NCI-H748 (cell line): Measurements from ENCODE around the gene CLDN11.

Source experiments
- DNase-seq: peaks from one replicate; lab custom pipeline; 2025; ENCODE audit not compliant: unreplicated experiment; lab: John Stamatoyannopoulos, UW

CLDN11 gene

DNA sequence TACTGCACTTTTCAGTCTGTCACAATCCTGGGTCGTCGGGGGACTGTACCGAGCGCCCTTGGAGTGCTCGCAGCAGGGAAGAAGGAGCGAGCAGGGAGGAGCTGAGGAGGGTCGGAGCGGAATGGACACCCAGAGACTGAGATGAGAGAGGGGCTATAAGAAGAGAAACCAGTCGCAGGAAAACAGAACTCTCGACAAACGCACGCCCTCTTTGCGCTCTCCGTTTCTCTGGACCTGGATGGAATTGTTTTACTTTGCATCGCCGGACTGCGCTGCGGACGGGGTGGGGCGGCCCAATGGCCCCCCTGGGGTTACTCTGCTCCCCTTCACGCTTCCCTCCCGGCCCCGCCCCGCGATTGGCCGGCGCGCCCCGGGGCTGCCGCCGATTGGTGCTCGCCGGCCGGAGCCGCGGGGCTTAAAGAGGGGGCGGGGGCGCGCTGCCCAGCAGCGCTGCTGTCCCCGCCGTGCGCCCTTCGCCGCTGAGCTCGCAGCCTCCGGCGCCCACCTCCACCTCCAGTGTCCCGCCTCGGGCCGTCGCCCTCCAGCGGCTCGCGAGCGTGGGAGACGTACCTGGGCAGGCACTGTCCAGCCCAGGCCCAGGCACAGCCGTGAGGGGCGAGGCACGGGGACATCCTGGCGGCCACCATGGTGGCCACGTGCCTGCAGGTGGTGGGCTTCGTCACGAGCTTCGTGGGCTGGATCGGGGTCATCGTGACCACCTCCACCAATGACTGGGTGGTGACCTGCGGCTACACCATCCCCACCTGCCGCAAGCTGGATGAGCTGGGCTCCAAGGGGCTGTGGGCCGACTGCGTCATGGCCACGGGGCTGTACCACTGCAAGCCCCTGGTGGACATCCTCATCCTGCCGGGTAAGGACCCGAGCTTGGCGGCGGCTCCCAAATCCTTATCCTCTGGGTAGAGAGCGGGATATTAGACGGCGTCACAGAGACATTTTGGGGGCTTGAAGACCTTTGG, at the start of gene CLDN11:
CLDN11 (plus strand) TSS at position 447 of the 977 bp plus-strand sequence; CDS start at position 646, 199 bp downstream.
- peak; percentile 72 for DNase-seq

DNA sequence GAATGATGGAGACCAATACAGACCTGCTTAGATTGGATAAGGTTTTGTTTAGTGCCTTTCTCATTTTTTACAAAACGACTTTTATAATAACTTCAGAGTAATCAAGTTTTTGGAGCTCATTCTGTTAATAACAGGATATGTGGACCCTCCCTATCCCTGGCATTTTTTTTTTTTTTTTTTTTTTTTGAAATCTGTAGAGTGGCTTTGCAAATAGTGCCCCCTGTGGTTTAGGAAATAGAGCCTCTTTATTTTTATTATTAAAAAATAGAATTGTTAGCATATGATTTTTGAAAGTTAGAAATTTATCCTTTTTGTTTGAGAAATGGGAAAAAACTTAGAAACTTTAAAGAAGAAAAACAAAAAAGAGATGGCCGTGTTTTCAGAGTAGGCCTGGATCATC, 49.7 kb upstream of the CLDN11 start:
- no peak for DNase-seq

DNA sequence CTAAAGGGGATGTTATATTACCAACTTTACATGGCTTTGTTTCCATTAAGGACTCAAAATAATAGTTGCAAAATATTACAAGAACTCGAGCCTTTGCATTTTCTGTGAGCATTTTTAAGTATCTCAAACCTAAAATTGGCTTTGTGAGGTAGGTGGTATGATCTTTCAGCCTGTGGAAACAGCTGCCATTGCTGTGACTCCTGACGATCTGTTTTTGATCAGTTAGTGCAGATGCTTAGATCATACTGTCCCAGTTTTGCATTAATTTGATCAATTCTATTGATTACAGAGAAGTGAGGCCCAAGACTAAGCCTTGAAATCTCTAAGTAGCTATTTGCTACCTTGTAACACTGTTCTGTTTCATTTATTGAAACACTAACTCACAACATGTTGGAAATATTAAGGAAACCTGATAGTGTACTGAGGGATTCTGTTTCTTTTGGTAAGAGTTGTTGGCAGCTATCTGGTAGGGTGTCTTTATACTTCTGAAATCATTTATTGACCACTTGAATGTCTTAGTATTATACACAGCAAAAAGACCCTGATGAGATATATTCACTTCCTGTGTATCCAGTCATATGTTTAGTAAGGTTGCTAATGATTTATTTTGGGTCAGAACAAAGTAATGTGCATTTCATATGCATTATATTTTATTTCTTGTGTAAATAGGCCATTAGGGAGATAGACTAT, 46.3 kb upstream of the CLDN11 start:
- DNase-seq = no peak

DNA sequence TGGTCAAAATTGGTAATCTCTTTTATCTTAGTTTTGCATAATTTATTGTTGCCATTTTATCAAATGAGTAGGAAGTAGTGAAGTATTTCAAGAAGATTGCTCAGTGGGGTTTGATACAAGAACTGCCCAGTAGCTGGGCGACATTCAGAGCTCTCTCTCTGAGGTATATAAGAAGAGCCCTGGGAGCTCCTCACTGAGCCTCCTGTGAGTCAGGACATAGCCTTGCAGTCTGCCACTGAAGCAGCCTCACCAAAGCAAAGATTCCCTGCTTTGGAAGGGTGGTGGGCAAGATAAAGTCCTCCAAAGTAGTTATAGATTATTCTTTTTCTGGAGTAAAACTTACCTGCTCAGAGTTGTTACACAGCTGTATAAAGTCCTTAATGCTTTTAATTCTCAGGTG, 35.1 kb upstream of the CLDN11 start:
- no peak for DNase-seq

DNA sequence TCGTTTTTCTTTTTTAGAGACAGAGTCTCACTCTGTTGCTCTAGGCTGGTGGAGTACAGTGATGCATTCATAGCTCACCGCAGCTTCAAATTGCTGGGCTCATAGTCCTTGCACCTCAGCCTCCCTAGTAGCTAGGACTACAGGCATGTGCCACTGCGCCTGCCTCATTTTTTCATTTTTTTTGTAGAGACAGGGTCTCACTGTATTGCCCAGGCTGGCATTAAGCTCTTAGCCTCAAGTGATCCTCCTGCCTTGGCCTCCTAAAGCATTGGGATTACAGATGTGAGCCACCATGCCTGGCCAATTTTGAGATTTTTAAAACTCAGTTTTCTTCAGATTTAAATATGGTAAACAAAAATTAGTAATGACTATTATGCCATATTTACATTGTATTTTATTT, 32.2 kb upstream of the CLDN11 start:
- DNase-seq = no peak

DNA sequence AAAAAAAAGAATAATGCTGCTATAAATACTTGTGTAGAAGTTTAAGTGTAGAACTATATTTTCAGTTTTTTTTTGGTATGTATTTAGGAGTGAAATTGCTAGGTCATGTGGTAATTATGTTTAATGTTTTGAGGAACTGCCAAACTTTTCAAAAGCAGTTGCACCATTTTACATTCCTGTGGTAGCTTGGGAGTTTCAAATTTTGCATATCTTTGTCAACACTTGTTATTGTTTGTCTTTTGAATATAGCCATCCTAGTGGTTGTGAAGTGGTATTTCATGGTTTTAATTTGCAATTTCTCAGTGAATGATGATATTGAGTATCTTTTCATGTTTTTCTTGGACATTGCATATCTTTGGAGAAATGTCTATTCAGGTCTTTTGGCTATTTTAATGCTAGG, 30.7 kb upstream of the CLDN11 start:
- no peak for DNase-seq

DNA sequence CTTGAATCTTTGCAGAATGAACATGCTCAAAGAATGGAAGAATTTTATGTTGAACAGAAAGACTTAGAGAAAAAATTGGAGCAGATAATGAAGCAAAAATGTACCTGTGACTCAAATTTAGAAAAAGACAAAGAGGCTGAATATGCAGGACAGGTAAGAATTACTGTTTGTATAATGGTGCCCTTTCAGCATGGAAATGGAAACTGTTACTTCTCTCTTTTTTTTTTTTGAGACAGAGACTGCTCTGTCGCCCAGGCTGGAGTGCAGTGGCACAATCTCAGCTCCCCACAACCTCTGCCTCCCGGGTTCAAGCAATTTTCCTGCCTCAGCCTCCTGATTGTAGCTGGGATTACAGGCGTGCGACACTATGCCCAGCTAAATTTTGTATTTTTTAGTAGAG, 27.6 kb upstream of the CLDN11 start:
- DNase-seq = no peak

DNA sequence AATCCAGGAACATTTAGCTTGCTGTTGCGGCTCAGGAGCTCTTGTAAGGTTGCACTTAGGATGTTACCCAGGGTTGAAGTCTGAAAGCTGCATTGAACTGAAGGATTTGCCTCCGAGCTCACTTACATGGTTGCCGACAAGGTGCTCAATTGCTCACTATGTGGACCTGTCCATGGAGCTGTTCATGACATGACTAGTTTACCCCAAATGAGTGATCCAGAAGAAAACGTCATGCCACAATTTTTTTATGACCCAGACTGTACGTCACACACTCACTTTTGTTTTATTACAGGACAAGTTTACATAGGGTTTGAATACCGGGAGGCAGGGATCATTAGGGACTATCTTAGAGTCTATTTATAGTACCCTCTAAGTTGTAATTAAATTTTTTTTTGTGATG, 21.0 kb upstream of the CLDN11 start:
- DNase-seq = no peak

DNA sequence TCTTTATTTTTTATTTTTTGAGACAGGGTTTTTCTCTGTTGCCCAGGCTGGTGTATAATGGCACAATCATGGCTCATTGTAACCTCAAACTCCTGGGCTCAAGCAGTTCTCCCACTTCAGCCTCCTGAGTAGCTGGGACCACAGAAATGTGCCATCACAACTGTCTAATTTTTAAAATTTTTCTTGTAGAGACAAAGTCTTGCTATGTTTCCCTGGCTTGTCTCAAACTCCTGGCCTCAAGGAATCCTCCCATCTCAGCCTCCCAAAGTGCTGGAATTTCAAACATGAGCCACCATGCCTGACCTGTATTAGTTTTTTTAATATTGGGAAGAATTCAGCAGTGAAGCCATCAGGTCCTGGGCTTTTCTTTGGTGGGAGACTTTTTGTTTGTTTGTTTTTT, 13.6 kb upstream of the CLDN11 start:
- no peak for DNase-seq

DNA sequence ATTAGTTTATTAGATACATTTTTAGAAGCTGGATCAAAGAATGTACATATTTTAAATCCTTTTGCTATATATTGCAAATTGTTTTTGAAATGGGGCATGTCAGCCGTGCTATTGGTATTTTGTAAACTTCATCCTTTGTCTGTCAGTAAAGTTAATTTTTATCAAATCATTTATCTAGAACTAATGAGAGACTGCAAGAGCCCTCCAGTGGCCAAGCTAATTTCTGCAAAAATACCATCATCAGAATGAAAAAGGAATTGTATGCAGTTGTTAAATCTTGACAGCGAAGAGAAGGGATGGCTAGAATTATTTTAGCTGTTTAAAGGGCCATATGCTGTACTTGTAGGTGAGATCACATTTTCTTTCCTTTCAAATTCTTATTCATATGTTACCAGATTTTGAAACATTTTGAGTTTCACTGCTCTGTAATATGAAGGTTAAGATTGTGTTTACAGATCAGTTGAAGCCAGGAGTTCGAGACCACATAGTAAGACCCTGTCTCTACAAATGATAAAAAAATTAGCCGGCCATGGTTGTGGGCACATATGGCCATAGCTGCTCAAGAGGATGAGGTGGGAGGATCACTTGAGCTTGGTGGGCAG, 8.1 kb upstream of the CLDN11 start:
- DNase-seq = peak; percentile 37

DNA sequence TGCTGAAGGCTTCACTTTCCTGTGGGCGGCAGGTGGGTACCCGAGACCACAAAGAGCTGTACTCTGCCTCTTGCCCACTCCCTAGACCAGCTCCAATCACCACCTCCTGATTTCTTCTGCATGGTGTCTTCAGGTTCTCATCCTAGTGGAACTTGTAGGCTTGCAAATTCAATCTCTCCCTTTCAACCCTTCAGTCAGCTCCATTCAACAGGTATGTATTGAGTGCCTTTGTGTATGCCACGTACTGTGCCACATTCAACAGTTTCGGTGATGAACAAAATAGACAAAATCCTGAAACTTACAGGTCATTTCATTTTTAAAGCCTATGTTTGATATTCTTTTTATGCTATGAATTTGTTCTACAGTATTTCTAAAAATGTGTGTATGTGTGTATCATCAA, 5.4 kb upstream of the CLDN11 start:
- no peak for DNase-seq

DNA sequence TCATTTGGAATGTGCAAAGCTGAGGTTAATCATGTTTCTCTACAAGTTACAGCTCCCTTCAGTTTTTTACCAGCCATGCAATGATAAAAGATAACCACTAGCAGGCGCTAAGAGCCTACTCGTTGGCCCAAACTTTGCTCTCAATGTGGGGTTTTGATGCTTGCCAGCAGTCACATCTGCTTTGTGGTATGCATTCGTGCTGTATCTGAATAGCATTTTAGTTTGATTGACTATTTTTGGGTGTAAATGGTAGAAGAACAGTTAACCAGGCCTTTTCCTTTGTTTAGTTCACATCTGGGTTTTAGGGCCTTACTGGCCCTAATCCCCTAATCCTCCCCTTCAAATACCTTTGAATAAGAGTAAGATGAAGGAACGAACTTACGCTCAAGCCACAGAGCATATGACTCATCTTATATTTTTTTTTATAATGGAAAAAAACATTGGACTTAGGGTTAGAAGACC, 4.4 kb upstream of the CLDN11 start:
- DNase-seq = peak; percentile 64

DNA sequence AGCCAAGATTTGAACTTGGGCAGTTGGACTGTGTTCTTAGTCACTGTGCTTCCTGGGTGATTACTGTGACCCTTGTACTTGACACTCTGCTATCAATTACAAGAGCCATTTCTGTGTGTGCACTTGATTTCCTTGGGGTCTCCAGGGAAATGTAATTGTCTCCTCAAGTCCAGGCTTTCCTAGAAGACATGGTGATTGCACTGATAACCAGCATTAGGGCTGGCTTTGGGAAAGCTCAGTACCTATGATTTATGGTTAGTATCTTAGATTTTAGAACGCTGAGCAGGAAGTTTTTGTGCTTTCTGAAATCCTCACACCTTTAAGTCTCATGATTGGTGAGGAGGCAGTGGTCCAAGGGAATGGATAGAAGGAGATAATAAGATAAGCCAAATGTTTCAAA, 1.6 kb upstream of the CLDN11 start:
- DNase-seq = no peak

DNA sequence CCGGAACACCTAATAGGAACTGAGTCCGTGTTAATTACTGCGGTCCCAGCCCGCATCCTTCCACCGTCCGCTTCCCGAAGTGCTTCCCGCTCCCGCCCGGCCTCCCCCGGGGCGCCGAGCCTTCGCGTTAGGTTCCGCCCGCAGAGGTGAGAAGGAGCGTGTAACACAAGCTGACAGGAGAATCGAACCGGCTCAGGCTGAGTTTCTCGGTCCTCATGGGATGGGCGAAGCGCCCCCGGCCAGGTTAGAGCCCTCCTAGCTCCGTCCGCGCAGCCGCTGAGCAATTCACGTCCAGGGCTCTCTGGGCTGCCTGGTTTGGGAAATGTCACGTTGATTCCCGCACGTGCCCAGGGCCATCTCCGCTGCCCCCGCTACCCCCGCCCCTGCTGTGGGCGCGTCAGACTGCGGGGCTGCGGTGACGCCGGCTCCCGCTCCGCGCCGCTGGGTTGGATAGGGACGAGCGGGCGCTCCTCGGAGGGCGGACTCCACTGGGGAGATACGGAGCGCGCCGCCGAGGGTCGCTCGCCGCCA, 954 bp downstream of the CLDN11 start:
- no peak for DNase-seq

DNA sequence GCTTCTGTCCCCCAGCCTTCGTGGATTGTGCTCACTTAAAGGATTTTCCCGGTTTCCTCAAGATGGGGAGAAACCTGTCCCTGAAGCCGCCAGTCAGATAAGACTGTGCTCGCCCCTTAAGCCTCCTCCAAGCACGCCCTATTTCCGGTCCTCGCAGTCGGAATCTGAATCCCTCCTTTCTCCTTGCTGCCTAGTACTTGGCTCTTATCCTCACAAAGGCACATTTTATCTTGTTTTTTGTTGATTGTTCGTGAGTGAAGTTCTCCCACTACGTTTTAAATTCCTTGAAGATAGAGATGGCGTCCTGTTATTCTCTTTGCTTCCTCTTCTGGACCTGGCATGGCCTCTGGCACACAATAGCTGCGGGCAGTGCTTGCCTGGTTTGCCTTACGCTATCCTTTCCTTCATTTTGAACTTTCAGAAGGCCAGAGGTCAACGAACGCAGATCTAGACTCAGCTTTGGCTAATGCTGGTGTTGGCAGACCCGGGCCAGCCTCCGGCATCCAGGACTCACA, 1.7 kb downstream of the CLDN11 start:
- no peak for DNase-seq

DNA sequence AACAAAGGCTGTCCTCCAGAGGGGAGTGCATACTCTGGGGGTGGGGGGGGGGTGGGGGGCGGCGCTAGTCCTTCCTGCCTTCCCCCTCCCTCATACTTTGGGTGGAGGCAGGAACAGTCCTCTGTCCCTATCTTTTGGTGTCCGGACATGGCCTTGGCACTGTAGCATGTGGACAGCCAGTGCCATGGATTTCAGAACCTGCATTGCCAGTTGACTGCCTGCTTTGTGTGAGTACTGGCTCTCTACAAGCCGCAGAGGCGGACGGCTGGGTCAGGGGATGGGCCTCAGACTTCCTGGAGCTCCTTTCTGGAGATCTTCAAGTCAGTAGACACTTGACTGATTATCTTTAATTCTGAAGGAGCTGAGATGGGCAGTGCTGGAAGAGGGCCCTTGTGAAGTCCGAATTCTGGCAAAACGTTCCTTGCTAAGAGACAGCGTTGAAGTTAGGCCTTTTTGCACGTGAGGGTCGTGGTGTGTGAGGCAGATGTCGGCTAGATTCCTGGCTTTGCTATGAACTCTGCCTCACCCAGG, 2.5 kb downstream of the CLDN11 start:
- no peak for DNase-seq

DNA sequence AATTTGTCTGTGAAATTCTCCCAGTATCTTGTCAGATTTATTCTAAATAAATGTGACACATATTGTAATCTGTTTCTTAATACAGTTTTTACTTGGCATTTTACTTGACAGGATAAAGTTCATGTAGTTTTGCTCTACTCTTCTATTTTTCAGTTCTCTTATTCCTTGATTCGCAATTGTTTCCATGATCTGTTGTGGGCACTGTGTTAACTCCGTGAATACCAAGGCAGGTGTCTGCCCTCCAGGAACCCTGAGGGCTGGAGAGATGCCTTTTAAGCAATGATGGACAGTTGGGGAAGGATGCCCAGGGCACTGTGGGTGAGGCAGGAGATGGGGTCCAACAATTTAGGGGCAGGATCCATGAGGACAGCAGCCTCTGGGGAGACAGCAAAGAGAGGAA, 3.1 kb downstream of the CLDN11 start:
- DNase-seq = no peak

DNA sequence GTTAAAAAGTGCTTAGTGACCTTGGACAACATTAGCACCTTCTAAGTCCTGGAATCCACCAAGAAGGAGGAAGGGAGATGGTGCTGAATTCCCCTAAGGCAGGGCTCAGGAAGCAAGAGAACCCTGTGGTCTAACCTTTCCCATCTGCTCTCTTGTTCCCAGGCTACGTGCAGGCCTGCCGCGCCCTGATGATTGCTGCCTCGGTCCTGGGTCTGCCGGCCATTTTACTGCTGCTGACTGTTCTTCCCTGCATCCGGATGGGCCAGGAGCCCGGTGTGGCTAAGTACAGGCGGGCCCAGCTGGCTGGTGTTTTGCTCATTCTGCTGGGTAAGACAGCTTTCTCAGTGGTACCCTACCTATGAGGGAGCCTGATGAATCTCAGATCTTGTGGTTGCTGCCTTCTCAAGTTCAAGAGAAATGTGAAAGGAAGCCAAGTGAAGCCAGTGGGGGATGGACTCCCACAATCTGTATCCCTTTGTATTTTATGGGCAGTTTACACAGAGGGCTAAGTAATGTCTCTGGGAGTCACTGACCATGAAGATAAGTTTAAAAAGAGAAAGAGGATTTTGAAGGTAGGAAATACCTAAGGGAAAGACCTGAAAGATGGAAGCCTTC, 4.4 kb downstream of the CLDN11 start:
- DNase-seq = no peak

DNA sequence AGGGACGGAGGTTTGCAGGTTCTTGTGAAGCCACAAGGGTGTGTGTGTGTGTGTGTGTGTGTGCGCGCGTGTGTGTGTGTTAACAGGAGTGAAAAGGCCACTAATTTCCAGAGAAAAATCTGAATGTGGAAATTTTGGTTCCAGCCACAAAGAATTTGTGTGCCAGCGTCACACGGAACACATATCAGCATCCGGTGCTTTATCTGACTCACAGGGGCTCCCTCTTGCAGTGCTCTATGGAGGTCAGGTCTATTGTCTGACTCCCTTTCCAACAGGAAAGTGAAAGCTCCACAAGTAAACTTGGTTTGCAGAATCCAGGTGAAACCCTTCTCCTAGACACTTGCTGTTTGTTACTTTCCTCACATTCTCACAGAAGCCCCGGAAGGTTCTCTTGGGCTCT, 6.2 kb downstream of the CLDN11 start:
- DNase-seq = no peak

DNA sequence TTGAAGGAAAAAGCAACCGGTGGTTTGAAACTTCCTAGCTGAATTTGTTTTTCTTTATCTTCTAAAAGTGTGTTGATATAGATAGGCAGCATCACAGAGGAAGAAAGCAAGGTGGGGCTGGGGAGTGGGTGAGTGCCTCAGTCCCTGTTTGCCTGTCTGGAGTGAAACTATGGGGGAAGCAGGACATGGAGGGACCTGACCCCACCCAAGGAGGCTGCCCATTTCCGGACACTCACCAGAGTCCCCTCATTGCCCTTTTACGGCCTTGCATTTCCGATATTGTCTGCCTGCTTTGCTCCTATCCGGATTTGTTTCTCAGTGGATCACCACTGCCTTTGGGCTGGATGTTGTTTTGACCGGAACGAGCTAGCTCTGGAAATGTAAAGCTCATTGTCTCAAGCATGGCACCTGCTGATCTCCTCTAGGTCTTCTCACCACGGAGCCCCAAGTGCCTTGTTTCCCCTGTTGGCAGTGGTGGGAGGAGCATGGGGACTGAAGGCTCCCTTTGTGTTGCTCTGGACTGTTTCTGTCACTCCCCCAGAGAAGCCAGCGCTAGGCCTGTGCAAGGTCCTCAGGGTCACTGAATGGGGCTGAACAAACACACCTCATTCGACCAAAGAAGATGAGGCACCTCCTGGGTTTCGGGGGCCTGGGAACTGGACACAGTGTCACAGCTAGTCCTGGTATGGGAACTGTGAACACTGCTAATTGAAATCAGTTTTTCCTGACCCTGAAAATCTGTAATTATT, 7.0 kb downstream of the CLDN11 start:
- DNase-seq = peak; percentile 7
